ENCODE measurements around the gene HTT.

The HTT gene

GRCh38 chr4:3276986-3277385, 202.5 kb downstream of the HTT start:
- TF ChIP-seq GATA1 (IDR thresholded peaks at IDR 0.05; ENCODE audit: low read depth, low read length) (no peak), POLR2A (IDR thresholded peaks at IDR 0.05; ENCODE audit: low read length) (no peak)
- DNase-seq: no peak

- DNase-seq: no peak
- no peak for TF ChIP-seq GATA1 (IDR thresholded peaks at IDR 0.05; ENCODE audit: low read depth, low read length)
Observed at GRCh38 chr4:3280466-3280865, 206.0 kb downstream of the HTT start.

DNA sequence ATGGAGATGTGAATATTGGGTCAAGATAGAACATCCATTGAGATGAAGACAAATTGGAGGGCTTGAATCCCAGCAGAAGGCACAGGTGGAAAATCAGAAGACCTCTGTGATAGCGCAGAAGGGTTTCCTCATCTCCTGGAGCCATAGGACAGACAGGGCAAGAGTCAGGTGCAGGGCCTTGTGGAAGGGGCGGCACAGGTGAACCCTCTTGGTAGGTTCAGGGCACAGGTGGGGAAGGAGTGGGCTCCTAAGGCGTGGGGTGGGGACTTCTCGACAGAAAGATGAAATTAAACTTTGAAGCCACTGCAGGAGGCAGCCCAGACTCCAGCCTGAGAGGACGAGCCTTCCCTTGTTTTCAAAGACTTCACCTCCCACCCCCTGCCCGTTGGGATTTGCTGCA, 209.0 kb downstream of the HTT start:
- no peak for DNase-seq
- TF ChIP-seq GATA1 (IDR thresholded peaks at IDR 0.05; ENCODE audit: low read depth, low read length) (no peak), POLR2A (IDR thresholded peaks at IDR 0.05; ENCODE audit: low read length) (no peak)

DNA sequence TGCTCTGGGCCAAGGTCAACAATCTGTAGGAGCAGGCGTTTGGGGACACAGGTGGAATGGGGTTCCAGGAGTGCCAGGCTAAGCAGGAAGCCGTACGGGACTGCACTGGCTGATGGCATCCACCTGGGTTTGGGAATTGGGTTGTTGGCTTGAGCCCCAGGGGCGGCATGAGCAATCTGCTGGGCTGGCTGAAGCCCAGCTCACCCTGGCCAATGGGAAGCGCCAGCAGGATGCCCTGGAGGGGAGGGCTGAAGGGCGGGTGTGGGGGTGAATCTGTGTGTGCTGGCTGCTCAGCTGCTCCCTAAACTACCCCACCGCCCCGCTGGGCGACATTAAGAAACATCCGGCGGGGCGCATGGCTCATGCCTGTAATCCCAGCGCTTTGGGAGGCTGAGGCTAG, 209.4 kb downstream of the HTT start:
- no peak for DNase-seq
- TF ChIP-seq GATA1 (IDR thresholded peaks at IDR 0.05; ENCODE audit: low read depth, low read length): no peak
- TF ChIP-seq POLR2A (IDR thresholded peaks at IDR 0.05; ENCODE audit: low read length): no peak

DNA sequence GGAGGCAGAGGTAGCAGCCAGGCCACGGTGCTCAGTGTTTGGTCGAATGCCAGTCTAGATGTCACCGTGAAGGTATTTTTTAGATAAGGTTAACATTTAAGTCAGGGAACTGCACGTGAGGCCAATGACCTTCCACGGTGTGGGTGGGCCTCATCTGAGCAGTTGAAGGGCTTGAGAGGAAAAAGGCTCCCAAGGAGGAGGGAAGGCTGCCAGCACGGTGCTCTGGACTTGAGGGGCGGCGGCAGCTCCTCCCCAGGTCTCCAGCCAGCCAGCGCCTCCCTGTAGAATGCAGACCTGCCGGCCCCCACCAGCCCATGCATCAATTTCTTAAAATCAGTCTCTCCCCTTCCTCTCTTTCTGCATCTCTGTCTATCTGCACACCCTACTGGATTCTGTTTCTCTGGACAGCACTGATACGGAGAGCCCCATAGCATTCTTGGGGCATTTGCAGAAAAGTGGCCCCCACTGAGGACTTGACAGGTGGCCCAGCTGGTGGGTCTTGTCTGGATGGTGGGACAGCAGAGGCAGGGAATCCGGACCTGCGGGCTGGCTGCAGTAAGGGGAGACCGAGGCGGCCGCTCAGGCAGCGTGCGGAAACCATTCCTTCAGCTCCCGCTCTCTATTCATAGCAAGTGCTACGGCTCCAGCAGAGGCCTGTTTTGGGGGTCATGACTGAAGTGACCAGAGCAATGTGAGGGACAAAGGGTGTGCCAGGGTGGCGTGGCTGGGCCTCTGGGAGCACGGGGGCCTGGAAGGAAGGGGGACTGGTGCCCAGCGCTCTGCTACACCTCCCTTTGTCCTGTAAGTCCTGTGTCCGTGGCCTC, 210.5 kb downstream of the HTT start:
- DNase-seq: no peak
- TF ChIP-seq POLR2A (IDR thresholded peaks at IDR 0.05; ENCODE audit: low read length) (no peak), GATA1 (IDR thresholded peaks at IDR 0.05; ENCODE audit: low read depth, low read length) (no peak)

DNA sequence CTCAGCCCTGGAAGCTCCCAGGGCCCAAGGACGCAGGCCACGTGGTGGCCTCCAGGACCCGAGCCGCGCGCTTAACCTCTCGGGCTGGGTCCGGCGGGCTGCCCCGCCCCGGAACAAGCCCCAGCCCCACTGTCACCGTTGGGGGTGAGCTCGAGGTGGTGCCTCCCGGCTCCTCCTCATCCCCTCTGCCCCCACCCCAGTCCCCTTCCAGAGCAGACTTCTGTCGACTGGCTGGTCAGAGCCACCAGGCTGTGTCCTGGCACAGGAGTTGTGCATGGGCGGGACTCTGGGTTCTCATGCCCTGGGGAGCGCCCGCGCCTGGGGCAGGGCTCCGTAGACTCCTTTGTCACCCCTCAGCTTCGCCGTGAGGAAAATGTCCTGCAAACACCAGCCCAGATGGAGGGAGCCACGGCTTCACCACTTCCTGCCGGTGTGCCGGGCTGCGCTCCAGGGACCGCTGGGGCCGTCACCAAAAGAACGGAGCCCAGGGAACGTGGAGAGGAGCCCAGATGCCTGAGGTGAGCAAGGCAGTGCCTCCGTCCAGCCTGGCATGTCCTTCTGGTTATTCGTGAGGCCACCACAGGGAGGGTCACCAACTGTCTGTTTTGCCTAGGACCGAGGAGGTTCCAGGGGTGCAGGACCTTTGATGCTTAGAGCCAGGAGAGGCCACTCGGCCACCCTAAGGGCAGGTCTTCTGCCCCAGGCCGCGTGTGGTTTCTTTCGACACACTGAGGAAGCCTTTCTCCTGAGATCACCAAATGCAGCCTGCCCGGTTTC, 211.3 kb downstream of the HTT start:
- no peak for DNase-seq

GRCh38 chr4:3286335-3287175, 212.1 kb downstream of the HTT start:
- TF ChIP-seq GATA1 (IDR thresholded peaks at IDR 0.05; ENCODE audit: low read depth, low read length) (no peak), POLR2A (IDR thresholded peaks at IDR 0.05; ENCODE audit: low read length) (no peak)
- DNase-seq: no peak

More for the DNA sequence above, 211.3 kb downstream of the HTT start:
- TF ChIP-seq POLR2A (IDR thresholded peaks at IDR 0.05; ENCODE audit: low read length) (no peak), GATA1 (IDR thresholded peaks at IDR 0.05; ENCODE audit: low read depth, low read length) (no peak)

- TF ChIP-seq POLR2A (IDR thresholded peaks at IDR 0.05; ENCODE audit: low read length): no peak
- no peak for TF ChIP-seq GATA1 (IDR thresholded peaks at IDR 0.05; ENCODE audit: low read depth, low read length)
- DNase-seq: no peak
Observed at GRCh38 chr4:3287271-3287971, 212.9 kb downstream of the HTT start.

DNA sequence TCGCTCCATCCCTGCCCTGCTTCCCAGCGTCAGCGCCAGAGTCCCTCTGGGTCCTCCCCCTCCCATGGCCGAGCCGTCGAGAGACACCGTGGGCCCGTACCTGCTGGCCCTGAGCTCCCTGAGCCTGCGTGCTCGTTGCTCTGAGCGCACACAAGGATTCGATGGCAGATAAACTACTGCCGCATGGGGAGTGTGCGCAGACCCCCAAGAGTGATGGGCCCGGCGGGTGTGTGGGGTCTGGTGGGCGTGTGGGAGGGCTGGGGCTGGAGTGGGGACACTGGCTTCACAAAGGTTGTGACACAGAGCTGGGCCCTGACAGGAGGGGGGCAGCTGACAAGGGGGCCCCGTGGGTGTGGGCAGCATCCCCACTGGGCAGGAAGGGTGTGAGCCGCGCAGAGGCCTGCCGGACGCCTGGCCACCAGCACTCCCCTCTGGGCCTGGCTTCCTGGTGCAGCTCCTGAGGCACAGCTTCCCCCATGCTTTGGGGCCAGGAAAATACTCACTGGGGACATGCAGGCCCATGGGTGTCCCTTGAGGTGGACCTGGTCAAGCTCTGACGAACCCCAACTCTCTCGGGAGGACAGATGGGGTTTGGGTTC, 213.6 kb downstream of the HTT start:
- DNase-seq: no peak
- TF ChIP-seq POLR2A (IDR thresholded peaks at IDR 0.05; ENCODE audit: low read length) (no peak), GATA1 (IDR thresholded peaks at IDR 0.05; ENCODE audit: low read depth, low read length) (no peak)

DNA sequence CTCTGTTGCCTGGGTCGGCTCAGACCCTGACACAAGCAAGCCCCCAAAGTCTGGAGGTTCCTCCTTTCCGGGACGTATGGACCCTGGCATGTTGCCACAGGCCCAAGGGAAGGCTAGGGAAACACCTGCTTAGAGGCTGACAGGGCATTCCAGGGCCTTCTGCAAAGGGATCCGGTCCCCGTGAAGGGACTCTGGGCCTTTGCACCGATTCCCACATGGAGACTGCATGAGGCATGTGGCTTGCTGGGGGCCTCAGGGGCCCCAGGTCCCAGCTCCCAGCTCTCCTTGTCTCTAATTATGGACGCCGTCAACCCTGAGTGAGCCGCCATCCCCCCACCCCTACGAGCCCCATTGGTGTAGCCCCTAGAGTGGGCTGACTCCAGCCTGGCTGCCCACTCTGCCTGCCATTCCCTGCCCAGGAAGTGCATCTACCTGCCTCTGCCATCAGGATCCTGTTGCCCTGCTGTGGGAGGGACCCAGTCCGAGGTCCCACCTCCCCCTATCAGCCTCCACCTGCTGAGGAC, 214.2 kb downstream of the HTT start:
- TF ChIP-seq GATA1 (IDR thresholded peaks at IDR 0.05; ENCODE audit: low read depth, low read length) (no peak), POLR2A (IDR thresholded peaks at IDR 0.05; ENCODE audit: low read length) (no peak)
- DNase-seq: no peak

DNA sequence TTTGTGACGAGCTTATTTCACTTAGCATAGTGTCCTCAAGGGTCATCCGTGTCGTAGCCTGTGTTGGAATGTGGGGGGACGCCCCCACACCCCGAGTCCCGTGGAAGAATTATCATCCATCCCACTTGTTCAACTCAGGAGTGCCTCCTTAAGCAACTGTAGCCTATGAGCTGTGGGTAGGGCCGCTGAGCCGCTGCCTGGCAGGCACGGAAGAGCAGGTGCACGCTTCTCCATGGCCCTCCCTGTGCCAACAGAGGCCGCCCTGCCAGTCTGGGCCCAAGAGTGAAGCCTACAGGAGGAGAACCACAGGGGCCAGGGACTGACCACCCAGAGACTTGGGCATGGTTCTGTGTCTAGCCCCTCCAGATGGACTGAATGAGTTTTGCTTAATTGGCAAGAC, 216.0 kb downstream of the HTT start:
- no peak for DNase-seq
- TF ChIP-seq POLR2A (IDR thresholded peaks at IDR 0.05; ENCODE audit: low read length): no peak

DNA sequence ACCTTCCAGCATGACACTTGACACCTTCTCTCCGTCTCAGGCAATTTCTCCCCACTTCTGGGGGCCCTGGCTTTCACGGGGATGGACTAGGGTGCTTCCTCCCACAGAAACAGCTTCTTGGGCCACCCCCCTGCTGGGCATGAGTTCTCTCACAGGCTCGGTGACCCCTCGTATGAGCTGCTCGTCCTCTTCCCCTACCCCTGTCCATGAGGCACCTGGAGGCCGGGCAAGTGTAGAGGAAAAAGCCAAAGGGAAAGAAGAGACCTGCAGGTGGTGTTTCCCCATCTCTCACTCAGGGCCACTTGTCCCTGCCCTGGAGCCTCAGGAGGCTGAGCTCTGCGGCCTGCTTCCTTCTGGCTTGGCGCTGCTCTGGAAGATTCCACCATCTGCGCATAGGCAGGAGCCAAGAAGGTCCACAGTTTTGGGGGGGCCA, 216.4 kb downstream of the HTT start:
- TF ChIP-seq POLR2A (IDR thresholded peaks at IDR 0.05; ENCODE audit: low read length) (no peak), GATA1 (IDR thresholded peaks at IDR 0.05; ENCODE audit: low read depth, low read length) (no peak)
- DNase-seq: no peak

DNA sequence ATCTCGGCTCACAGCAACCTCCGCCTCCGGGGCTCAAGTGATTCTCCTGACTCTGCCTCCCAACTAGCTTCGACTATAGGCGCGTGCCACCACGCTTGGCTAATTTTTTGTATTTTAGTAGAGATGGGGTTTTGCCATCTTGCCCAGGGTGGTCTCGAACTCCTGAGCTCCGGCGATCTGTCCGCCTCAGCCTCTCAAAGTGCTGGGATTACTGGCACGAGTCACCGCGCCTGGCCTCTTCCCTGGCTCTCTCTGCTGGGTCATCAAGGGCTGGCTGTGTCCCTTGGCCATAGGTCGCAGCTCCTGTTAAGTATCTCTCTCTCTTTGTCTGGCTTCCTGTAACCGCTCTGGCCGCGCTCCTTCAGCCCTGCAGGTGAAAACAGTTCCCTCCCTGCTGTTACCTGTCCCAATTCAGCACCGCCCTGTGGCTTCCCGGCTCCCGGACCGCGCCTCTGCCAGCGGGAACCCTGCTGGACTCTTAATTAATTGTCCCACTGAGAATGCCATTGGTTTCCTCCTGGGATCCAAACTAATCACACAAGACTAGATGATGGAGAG, 217.0 kb downstream of the HTT start:
- no peak for DNase-seq
- TF ChIP-seq POLR2A (IDR thresholded peaks at IDR 0.05; ENCODE audit: low read length) (no peak), GATA1 (IDR thresholded peaks at IDR 0.05; ENCODE audit: low read depth, low read length) (no peak)
